Thyroid gland (tissue), 4 donors: ENCODE results near the gene JPH2. TPM values are rescaled to one million over a fixed set of nuclear protein-coding genes. Genes with fewer than 3 reads are reported as not detected.

Experiments used
- DNase-seq, 2 donors: peaks; one replicate each; pipeline ENCODE4 v3.0.0-alpha.2; 2019
- H3K27ac ChIP-seq, 3 donors: fragments of 200-600 bp; sonication (generic); 1 replicate in 2 of 3; 2 replicates in 1 of 3; pipeline ENCODE4 v1.5.1; 2016 to 2019; ENCODE audit warnings: mild to moderate bottlenecking in 1 of 3, moderate library complexity in 1 of 3
- H3K27me3 ChIP-seq: fragments of 200-600 bp; sonication (generic); one replicate; pipeline ENCODE4 v1.5.1; 2019
- H3K36me3 ChIP-seq, 2 donors: fragments of 200-600 bp; sonication (generic); one replicate each; pipeline ENCODE4 v1.5.1; 2016 to 2019
- H3K4me1 ChIP-seq, 2 donors: fragments of 200-600 bp; sonication (generic); one replicate each; pipeline ENCODE4 v1.5.1; 2017 to 2019
- H3K4me3 ChIP-seq, 3 donors: fragments of 200-600 bp; sonication (generic); replicated peaks in 1 of 3; 1 replicate in 2 of 3; 2 replicates in 1 of 3; pipeline ENCODE4 v1.5.1; 2016; ENCODE audit warnings: mild to moderate bottlenecking in 1 of 3
- H3K9me3 ChIP-seq: fragments of 200-600 bp; sonication (generic); one replicate; pipeline ENCODE4 v1.5.1; 2017
- CTCF ChIP-seq, 6 experiments: fragments of 200-600 bp in 3 of 6; fragments of 450-650 bp in 3 of 6; sonication (generic) in 3 of 6; IDR thresholded peaks; one replicate each; pipeline ENCODE4 v1.5.1; 2016 to 2019; ENCODE audit warnings: antibody characterized with exemption in 6 of 6, mild to moderate bottlenecking in 2 of 6, inconsistent platforms in 1 of 6, moderate library complexity in 1 of 6
- POLR2A ChIP-seq, 2 donors: fragments of 450-650 bp; IDR thresholded peaks; one replicate each; pipeline ENCODE4 v1.6.1; 2017; ENCODE audit warnings: antibody characterized with exemption in 2 of 2, mild to moderate bottlenecking in 2 of 2, moderate library complexity in 1 of 2
- WGBS, 2 donors: methylation state at CpG; one replicate each; pipeline ENCODE4 v1.1.5; 2017; 5-methylcytosine and 5-hydroxymethylcytosine counted together
- intact Hi-C: fragments of 100-400 bp; cut with DNase I; formaldehyde crosslinking; loops from one replicate; pipeline ENCODE4 v1.15.1; 2023
- total RNA-seq, 4 donors: library from RNA; depleted of rRNA; stranded (reverse); fragments of >200 nt; gene quantifications; one replicate each; pipeline ENCODE4 v1.2.3, GENCODE V29; 2016

The JPH2 gene
- total RNA-seq, 4 donors from 2014 or later, result 0.67 to 2.3 (median 1.8) TPM

GRCh38 chr20:44183282-44183681 is 3.7 kb downstream of the JPH2 start:
- DNase-seq, result no peak
- Histone ChIP-seq H3K36me3 (no peaks in the 10 kb centered on the region), H3K27ac (no peak overlapping the region), H3K27me3 (no peaks in the 10 kb centered on the region), H3K4me3 (no peak overlapping the region), H3K4me1 (peaks cover 10 to 18% of the 10 kb centered on the region in 2 donors), H3K9me3 (no peaks in the 10 kb centered on the region)
- intact Hi-C loops, result no loop called here
- WGBS, 2 donors, result 69 to 79% methylated on average over 6 to 7 of the region's 7 CpGs
- no peak for TF ChIP-seq CTCF (IDR thresholded peaks at IDR 0.05)
- TF ChIP-seq POLR2A (IDR thresholded peaks at IDR 0.05), result no peak

- no peaks in the 10 kb centered on the region for H3K36me3 ChIP-seq
- no peak overlapping the region for H3K27ac ChIP-seq
- H3K4me1 ChIP-seq, result peaks cover 6 to 14% of the 10 kb centered on the region in 2 donors
- H3K4me3 ChIP-seq, result no peak overlapping the region
- no peak for DNase-seq
- TF ChIP-seq POLR2A (IDR thresholded peaks at IDR 0.05) (no peak), CTCF (IDR thresholded peaks at IDR 0.05) (no peak)
- no peaks in the 10 kb centered on the region for H3K9me3 ChIP-seq
- intact Hi-C loops, result no loop called here
- H3K27me3 ChIP-seq, result no peaks in the 10 kb centered on the region
- WGBS, 2 donors, result 76 to 79% methylated on average over 3 of the region's 3 CpGs
Observed at GRCh38 chr20:44182863-44183262, 4.1 kb downstream of the JPH2 start.

- 48 to 57% methylated on average over 12 to 13 of the region's 13 CpGs for WGBS, 2 donors
- Histone ChIP-seq H3K27ac (no peak overlapping the region), H3K9me3 (no peaks in the 10 kb centered on the region), H3K4me1 (peaks cover 0 to 8% of the 10 kb centered on the region in 2 donors), H3K27me3 (no peaks in the 10 kb centered on the region), H3K36me3 (no peaks in the 10 kb centered on the region), H3K4me3 (no peak overlapping the region)
- intact Hi-C loops, result no loop called here
- no peak for TF ChIP-seq POLR2A (IDR thresholded peaks at IDR 0.05)
- no peak for TF ChIP-seq CTCF (IDR thresholded peaks at IDR 0.05)
- DNase-seq, result no peak
Observed at GRCh38 chr20:44182135-44182765, 4.7 kb downstream of the JPH2 start.

- TF ChIP-seq CTCF (IDR thresholded peaks at IDR 0.05) (no peak), POLR2A (IDR thresholded peaks at IDR 0.05) (no peak)
- Histone ChIP-seq H3K27me3 (no peaks in the 10 kb centered on the region), H3K36me3 (no peaks in the 10 kb centered on the region), H3K27ac (no peak overlapping the region), H3K4me1 (peaks cover 0 to 2% of the 10 kb centered on the region in 2 donors), H3K4me3 (no peak overlapping the region), H3K9me3 (no peaks in the 10 kb centered on the region)
- DNase-seq, result no peak
- 67% methylated on average over 11 of the region's 11 CpGs for WGBS, 2 donors
- intact Hi-C loops, result no loop called here
Observed at GRCh38 chr20:44181611-44182010, 5.4 kb downstream of the JPH2 start.

GRCh38 chr20:44180814-44181213 is 6.2 kb downstream of the JPH2 start:
- Histone ChIP-seq H3K4me3 (no peak overlapping the region), H3K4me1 (no peaks in the 10 kb centered on the region), H3K36me3 (no peaks in the 10 kb centered on the region), H3K27me3 (no peaks in the 10 kb centered on the region), H3K9me3 (no peaks in the 10 kb centered on the region), H3K27ac (no peak overlapping the region)
- intact Hi-C loops, result no loop called here
- DNase-seq, result no peak
- no peak for TF ChIP-seq POLR2A (IDR thresholded peaks at IDR 0.05)
- no peak for TF ChIP-seq CTCF (IDR thresholded peaks at IDR 0.05)
- 28 to 32% methylated on average over 9 of the region's 9 CpGs for WGBS, 2 donors
